Left lobe of liver (tissue), 2 donors: ENCODE data around the gene EXOC3. TPM values are rescaled to one million over a fixed set of nuclear protein-coding genes. Genes with fewer than 3 reads are reported as not detected.
"Not testable (repeated sequence)": the region's sequence is repeated elsewhere in the genome, so short reads cannot be mapped to it uniquely, and the experiment has no call there.

Experiments used
- ATAC-seq: fragments of 200-7000 bp; cut with Tn5 transposase; one replicate; pipeline ENCODE4 v1.9.1; 2020; ENCODE audit warnings: mild to moderate bottlenecking, moderate library complexity
- DNase-seq: peaks from one replicate; pipeline ENCODE4 v3.0.0-alpha.2; 2020; ENCODE audit warnings: low spot score
- total RNA-seq: library from RNA; stranded (reverse); gene quantifications from one replicate; pipeline ENCODE4 v1.2.1, GENCODE V29; 2021
- donor health status: DM: no; HTN: no; CAD: no; lungs with moderate emphysema.
- donor health status: DM: no; HTN: yes; CAD: no.

Gene EXOC3
- total RNA-seq, 1 donor from 2014 or later, result 25.7 TPM

- no peak for DNase-seq
- ATAC-seq, result no peak
Observed at GRCh38 chr5:497871-498509, 55.0 kb downstream of the EXOC3 start.

GRCh38 chr5:499233-500209 is 56.5 kb downstream of the EXOC3 start:
- no peak for ATAC-seq
- DNase-seq, result no peak

- ATAC-seq, result no peak
- DNase-seq, result no peak
Observed at GRCh38 chr5:500491-500890, 57.5 kb downstream of the EXOC3 start.

DNA sequence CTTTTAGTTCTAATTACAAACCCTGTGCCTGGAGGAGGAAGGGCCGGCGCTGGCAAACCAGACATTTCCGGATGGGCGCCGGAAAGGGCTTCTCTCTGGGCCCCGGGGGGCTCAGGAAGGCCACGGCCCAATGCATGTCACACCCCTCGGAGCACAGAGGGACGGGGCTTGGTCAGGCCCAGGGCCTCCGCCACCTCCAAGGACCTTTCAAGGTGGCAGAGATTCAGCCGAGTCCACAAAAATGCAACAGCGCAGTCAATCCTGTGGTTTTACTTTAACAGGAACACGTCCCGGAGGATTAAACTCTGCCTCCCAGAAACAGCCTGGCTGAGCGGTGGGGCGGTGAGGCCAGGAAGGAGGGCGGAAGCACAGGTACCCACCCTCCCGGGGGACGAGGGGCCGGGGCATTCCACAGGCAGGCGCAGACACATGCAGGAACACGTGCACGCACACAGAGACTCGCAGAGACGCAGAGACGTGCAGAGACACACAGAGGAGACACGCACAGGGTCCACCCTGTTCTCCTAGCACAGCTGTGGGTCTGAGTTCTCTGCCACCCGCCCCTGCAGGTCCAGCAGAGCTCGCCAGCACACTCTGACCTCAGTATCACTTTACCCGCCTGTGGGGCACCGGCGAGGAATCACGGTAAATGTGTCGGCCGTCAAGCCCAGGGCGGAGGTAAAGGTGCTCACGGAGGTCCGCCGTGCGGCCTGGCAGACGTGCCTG is 58.3 kb downstream of the EXOC3 start:
- no peak for DNase-seq
- ATAC-seq, result no peak

GRCh38 chr5:501831-502184 is 58.8 kb downstream of the EXOC3 start:
- DNase-seq, result no peak
- no peak for ATAC-seq

- no peak for ATAC-seq
Observed at GRCh38 chr5:502325-503079, 59.5 kb downstream of the EXOC3 start.

DNA sequence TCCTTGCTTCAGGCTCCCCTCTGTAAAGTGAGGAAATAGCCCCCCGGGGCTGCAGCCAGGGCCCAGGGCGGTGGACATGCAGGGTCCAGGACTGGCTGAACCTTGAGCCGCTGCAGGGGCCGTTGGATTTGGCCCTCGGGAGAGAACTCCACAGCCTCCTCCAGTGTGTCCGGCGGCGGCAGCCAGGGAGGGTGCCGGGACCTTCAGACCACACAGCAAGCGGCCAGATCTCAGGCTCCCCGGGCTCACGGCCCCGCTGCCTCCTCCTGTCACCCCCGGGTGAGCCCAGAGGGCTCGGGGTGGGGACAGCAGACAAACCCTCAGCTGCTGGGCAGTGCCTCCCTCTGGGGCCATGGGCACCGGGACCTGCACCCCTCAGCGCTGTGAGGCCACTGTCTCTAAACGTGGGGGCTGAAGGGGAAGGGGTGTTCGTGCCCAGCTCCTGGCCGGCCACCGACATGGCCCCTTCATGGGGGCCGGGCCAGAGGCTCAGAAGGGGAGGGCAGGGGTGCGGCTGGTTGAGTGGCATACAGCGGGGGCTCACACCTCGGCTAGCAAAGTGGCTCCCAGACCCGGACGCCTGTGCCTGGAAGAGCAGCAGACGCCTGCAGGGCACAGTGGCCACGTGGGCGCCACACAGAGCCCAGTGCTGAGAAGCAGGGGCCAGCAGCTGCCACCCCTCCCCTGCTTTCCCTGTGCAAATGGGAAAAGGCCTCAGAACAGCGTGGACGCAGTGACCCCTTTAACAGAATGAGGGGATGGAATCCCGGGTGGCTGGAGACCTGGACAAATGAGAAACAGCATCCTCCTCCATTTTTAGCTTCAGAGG is 61.6 kb downstream of the EXOC3 start:
- DNase-seq, result no peak
- no peak for ATAC-seq

More at GRCh38 chr5:502325-503079, 59.5 kb downstream of the EXOC3 start:
- no peak for DNase-seq

DNA sequence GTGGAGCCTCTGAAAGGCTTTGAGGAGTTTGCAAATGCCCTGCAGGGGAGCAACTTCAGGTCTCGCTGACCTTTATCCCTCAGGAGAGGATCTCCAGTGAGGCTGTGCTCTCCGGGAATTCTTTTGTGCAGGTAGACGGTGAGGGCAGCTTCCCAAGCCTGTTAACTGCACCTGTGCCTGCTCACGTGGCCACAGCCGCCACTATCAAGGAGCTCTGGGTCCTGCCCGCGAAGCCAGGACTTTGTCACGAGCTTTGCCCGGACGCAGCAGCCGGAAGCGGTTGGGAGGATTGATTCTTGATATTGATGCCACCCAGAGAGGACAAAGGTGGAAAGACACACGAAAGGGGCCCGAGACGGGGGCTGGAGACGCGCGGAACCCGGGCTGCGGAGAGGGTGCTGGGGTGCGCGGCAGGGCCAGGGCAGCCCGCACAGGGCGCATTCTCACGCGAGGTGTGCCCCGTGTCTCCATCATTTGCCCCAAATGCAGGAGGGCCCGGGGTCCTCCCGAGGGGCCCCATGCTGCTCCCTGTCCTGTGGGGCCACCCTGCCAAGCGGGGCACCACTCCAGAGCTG is 63.1 kb downstream of the EXOC3 start:
- ATAC-seq (peak; percentile 29), DNase-seq (no peak)

DNA sequence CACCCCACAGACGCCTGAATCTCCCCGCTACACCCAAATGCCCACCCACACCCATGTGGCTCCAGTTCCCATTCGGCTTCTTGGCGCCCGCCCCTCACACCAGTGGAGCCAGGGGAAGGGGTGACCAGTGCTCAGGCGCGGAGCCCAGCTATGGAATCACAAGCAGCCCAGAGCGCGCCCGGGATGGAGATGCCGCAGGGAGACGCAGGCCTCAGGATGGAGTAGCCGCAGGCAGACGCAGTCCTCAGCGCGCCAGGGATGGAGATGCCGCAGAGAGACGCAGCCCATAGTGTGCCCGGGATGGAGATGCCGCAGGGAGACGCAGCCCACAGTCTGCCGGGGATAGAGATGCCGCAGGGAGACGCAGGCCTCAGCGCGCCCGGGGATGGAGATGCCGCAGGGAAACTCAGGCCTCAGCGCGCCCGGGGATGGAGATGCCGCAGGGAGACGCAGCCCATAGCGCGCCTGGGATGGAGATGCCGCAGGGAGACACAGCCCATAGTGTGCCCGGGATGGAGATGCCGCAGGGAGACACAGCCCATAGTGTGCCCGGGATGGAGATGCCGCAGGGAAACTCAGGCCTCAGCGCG is 65.1 kb downstream of the EXOC3 start:
- not testable (repeated sequence) for ATAC-seq, DNase-seq

DNA sequence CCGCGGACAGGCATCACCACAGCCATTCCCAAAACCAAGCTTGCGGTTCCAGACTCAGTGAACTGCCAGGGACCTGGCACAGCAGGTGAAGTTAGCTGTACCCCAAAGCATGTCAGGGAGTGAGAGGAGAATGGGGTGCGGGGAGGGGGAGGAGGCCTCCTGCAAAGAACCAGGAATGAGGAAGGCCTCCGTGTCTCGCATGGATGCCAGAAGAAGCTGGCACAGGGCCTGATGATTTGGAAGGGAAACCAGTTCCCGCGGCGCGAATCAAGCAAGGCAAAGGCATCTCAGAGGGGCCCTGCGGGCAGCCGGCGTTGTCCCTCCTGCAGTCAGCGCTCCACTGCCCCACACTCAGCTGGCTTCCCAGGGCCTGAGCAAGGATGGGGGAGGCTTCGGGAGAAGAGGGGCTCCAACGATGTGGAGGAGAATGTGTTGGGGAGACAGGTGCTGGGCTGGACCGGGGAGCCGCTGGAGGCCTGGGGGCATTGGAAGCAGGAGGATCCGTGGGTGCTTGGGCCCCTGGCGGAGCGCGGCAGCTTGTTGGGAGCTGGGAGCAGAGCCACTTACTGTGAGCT is 66.7 kb downstream of the EXOC3 start:
- ATAC-seq (no peak), DNase-seq (no peak)

GRCh38 chr5:510521-510920 is 67.5 kb downstream of the EXOC3 start:
- ATAC-seq, result no peak
- DNase-seq, result no peak

DNA sequence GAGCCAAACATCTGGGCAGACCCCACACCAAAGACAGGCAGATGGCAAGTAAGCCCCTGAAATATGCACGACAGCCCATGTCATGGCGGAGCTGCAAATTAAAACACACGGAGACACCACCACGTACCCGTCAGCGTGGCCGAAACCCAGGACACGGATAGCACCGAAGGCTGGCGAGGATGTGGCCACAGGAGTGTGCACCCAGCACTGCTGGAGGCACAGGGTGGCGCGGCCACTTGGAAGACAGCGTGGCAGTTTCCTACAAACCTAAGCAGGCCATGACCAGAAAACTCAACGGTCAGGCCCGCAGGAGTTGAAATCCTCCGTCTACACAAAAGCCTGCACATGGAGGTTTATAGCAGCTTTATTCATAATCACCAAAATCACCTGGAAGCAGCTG is 68.5 kb downstream of the EXOC3 start:
- no peak for DNase-seq
- ATAC-seq, result no peak

GRCh38 chr5:513216-514100 is 70.5 kb downstream of the EXOC3 start:
- ATAC-seq, result no peak
- no peak for DNase-seq

DNA sequence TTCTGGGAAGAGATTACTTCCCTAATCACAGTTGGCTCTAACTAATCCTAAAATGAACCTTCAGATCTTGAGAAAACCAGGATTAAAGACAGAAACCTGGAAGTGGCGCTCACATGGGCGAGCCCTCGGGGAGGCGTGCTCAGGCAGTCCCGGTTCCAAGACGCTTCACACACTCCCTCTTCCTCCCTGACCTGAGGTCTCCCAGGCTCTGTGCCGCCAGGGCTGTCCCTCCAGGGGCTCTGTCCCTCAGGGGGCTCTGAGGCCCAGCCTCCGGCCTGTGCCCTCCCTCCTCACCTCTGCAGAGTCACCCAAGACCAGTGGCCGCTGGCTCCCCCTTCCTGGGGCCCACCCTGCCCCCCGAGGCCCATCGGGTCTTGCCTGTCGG is 71.1 kb downstream of the EXOC3 start:
- ATAC-seq (no peak), DNase-seq (no peak)

DNA sequence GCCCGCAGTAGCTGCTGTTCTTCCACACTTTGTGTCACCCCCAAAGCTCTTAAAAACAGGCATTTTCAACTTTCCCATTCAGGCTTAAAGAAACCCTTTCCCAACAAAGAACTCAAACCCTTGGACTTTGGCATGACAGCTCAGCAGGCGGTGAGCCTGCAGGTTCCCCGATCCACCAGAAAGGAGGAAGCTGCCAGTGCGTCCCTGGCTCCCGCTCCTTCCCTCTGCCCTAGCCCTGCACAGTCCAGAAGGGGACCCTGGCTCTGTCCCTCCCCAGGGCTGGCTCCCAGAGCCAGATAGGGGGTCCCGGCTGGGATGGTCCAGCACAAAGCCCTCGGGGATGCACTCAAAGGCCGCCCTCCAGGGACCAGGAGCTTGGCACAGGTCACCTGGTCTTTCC is 71.7 kb downstream of the EXOC3 start:
- ATAC-seq (peak; percentile 85), DNase-seq (peak; percentile 57)

DNA sequence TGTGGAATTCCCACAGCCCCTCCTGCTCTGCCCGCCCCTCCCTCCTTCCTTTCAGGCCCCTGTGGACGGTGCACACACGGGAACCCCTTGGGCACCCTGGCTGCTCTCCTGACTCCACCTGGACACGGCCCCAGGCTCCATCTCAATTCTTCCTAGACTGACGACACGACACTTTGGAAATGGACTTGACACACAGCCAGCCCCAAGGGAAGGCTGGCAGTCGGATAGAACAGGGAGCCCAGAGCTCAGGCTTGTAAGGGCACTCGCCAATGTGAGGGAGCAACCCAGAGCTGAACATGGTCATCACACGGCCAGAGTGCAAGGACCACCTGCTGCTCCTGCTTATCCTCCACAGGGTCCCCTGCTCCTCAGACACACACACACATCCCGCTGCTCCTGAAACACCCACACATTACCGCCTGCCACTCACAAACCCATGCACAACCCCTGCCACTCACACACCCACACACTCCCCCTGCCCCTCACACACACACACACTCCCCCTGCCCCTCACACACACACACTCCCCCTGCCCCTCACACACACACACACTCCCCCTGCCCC is 72.4 kb downstream of the EXOC3 start:
- peak; percentile 67 for DNase-seq
- peak; percentile 81 for ATAC-seq

- ATAC-seq (no peak), DNase-seq (no peak)
Observed at GRCh38 chr5:516338-516925, 73.5 kb downstream of the EXOC3 start.
